H1 (cell line): ENCODE data around the gene UBN1. TPM values are rescaled to one million over a fixed set of nuclear protein-coding genes. Genes with fewer than 3 reads are reported as not detected.

Experiments used
- BRCA1 ChIP-seq: IDR thresholded peaks from 2 replicates; pipeline ENCODE4 v1.6.1; 2012; ENCODE audit warnings: low read depth, low read length, improper control_type of control experiment
- PHF8 ChIP-seq: fragments of 200-600 bp; sonication (generic); conservative IDR thresholded peaks from 2 replicates; pipeline ENCODE4 v1.7.1; 2012; ENCODE audit warnings: low read depth, mild to moderate bottlenecking, inconsistent platforms, low read length, moderate library complexity
- polyA plus RNA-seq, 7 experiments: library from polyadenylated mRNA; depleted of rRNA in 3 of 7; stranded (reverse) in 5 of 7; unstranded in 2 of 7; fragments of >200 nt in 5 of 7; fragments of 200-250 nt in 2 of 7; gene quantifications; 1 replicate in 5 of 7; 2 replicates in 1 of 7; 4 replicates in 1 of 7; pipeline versions ENCODE4 v1.2.1 to v1.2.3, GENCODE V29; 2011 to 2013; ENCODE audit warnings: missing spikeins in 2 of 7, mixed read lengths in 2 of 7
- total RNA-seq: library from RNA; stranded (reverse); fragmentation: NEBNext Ultra II Directional; extraction: Animal tissue kit (Norgen Biotek cat#: 25700); gene quantifications from 2 replicates; pipeline ENCODE4 v1.2.1, GENCODE V29; 2021
- TF ChIP-seq, protein P1 (sequence below): fragments of 300-600 bp; sonication (generic); IDR thresholded peaks from 2 replicates; pipeline ENCODE4 v1.7.1; 2012; ENCODE audit warnings: low read length, moderate library complexity, mild to moderate bottlenecking, inconsistent platforms; ENCODE audit not compliant: insufficient replicate concordance
- TF ChIP-seq, protein P2 (sequence below): IDR thresholded peaks from 2 replicates; pipeline ENCODE4 v1.6.1; 2011; ENCODE audit warnings: low read length, improper control_type of control experiment

Gene UBN1
- total and polyA plus RNA-seq, 2 of the 8 experiments (the other 6 are each of a cell fraction or from before 2014, with no cell fraction given): 16.2 to 37.0 TPM

DNA sequence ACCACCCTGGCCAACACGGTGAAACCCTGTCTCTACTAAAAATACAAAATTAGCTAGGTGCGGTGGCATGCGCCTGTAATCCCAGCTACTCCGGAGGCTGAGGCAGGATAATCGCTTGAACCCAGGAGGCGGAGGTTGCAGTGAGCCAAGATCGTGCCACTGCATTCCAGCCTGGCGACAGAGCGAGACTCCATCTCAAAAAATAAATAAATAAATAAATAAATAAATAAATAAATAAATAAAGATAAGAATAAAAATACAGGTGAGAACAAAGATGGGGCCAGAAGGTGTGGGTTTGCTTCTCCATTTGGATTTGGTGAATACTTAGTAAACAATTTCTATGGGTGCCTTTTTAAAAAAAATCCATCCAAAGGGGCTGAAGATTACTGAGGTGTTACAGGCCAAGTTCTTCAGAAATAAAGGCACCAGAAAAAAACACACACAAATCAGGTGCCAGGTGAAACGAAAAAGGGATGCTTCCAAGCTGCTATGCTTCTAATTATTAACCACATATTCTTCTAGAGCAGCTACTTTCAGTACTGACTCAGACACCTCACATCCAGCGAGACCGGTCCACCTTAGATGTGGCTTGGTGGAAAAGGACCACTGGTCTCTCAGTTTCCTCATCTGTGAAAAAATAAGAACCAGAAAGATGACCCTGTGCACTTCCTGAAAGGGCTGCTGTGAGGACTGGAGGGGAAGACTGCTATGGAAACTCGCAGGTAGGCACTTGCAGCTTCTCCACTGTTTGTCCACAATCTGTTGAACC lies 9.4 kb upstream of the UBN1 start (continued):
- TF ChIP-seq, protein P1, sequence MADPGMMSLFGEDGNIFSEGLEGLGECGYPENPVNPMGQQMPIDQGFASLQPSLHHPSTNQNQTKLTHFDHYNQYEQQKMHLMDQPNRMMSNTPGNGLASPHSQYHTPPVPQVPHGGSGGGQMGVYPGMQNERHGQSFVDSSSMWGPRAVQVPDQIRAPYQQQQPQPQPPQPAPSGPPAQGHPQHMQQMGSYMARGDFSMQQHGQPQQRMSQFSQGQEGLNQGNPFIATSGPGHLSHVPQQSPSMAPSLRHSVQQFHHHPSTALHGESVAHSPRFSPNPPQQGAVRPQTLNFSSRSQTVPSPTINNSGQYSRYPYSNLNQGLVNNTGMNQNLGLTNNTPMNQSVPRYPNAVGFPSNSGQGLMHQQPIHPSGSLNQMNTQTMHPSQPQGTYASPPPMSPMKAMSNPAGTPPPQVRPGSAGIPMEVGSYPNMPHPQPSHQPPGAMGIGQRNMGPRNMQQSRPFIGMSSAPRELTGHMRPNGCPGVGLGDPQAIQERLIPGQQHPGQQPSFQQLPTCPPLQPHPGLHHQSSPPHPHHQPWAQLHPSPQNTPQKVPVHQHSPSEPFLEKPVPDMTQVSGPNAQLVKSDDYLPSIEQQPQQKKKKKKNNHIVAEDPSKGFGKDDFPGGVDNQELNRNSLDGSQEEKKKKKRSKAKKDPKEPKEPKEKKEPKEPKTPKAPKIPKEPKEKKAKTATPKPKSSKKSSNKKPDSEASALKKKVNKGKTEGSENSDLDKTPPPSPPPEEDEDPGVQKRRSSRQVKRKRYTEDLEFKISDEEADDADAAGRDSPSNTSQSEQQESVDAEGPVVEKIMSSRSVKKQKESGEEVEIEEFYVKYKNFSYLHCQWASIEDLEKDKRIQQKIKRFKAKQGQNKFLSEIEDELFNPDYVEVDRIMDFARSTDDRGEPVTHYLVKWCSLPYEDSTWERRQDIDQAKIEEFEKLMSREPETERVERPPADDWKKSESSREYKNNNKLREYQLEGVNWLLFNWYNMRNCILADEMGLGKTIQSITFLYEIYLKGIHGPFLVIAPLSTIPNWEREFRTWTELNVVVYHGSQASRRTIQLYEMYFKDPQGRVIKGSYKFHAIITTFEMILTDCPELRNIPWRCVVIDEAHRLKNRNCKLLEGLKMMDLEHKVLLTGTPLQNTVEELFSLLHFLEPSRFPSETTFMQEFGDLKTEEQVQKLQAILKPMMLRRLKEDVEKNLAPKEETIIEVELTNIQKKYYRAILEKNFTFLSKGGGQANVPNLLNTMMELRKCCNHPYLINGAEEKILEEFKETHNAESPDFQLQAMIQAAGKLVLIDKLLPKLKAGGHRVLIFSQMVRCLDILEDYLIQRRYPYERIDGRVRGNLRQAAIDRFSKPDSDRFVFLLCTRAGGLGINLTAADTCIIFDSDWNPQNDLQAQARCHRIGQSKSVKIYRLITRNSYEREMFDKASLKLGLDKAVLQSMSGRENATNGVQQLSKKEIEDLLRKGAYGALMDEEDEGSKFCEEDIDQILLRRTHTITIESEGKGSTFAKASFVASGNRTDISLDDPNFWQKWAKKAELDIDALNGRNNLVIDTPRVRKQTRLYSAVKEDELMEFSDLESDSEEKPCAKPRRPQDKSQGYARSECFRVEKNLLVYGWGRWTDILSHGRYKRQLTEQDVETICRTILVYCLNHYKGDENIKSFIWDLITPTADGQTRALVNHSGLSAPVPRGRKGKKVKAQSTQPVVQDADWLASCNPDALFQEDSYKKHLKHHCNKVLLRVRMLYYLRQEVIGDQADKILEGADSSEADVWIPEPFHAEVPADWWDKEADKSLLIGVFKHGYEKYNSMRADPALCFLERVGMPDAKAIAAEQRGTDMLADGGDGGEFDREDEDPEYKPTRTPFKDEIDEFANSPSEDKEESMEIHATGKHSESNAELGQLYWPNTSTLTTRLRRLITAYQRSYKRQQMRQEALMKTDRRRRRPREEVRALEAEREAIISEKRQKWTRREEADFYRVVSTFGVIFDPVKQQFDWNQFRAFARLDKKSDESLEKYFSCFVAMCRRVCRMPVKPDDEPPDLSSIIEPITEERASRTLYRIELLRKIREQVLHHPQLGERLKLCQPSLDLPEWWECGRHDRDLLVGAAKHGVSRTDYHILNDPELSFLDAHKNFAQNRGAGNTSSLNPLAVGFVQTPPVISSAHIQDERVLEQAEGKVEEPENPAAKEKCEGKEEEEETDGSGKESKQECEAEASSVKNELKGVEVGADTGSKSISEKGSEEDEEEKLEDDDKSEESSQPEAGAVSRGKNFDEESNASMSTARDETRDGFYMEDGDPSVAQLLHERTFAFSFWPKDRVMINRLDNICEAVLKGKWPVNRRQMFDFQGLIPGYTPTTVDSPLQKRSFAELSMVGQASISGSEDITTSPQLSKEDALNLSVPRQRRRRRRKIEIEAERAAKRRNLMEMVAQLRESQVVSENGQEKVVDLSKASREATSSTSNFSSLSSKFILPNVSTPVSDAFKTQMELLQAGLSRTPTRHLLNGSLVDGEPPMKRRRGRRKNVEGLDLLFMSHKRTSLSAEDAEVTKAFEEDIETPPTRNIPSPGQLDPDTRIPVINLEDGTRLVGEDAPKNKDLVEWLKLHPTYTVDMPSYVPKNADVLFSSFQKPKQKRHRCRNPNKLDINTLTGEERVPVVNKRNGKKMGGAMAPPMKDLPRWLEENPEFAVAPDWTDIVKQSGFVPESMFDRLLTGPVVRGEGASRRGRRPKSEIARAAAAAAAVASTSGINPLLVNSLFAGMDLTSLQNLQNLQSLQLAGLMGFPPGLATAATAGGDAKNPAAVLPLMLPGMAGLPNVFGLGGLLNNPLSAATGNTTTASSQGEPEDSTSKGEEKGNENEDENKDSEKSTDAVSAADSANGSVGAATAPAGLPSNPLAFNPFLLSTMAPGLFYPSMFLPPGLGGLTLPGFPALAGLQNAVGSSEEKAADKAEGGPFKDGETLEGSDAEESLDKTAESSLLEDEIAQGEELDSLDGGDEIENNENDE: no peak
- TF ChIP-seq, protein P2, sequence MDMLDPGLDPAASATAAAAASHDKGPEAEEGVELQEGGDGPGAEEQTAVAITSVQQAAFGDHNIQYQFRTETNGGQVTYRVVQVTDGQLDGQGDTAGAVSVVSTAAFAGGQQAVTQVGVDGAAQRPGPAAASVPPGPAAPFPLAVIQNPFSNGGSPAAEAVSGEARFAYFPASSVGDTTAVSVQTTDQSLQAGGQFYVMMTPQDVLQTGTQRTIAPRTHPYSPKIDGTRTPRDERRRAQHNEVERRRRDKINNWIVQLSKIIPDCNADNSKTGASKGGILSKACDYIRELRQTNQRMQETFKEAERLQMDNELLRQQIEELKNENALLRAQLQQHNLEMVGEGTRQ: no peak
- no peak for TF ChIP-seq BRCA1
- no peak for TF ChIP-seq PHF8
- TF ChIP-seq, all 59 proteins: peak for 0
